Heart left ventricle (tissue), 16 donors: ENCODE measurements around the gene FAM210A. TPM values are rescaled to one million over a fixed set of nuclear protein-coding genes. Genes with fewer than 3 reads are reported as not detected.

ENCODE experiments used
- ATAC-seq, 4 donors: fragments of 200-7000 bp; cut with Tn5 transposase; one replicate each; pipeline ENCODE4 v1.9.1; 2020 to 2022; ENCODE audit warnings: moderate library complexity in 4 of 4, mild to moderate bottlenecking in 3 of 4, moderate number of reproducible peaks in 1 of 4
- DNase-seq, 5 donors: peaks; one replicate each; pipeline ENCODE4 v3.0.0-alpha.2; 2020
- H3K27ac ChIP-seq, 12 donors: fragments of 200-600 bp; sonication (generic) in 4 of 12; one replicate each; pipeline versions ENCODE4 v1.5.0 to v1.8.0; 2016 to 2022; ENCODE audit warnings: mild to moderate bottlenecking in 2 of 12
- H3K27me3 ChIP-seq, 9 donors: fragments of 200-600 bp; sonication (generic) in 2 of 9; one replicate each; pipeline versions ENCODE4 v1.5.1 to v1.8.0; 2016 to 2022; ENCODE audit warnings: mild to moderate bottlenecking in 3 of 9
- H3K36me3 ChIP-seq, 9 donors: fragments of 200-600 bp; sonication (generic) in 2 of 9; one replicate each; pipeline versions ENCODE4 v1.5.0 to v1.8.0; 2018 to 2022; ENCODE audit warnings: mild to moderate bottlenecking in 2 of 9
- H3K4me1 ChIP-seq, 12 donors: fragments of 200-600 bp; sonication (generic) in 4 of 12; one replicate each; pipeline versions ENCODE4 v1.5.0 to v1.8.0; 2016 to 2022; ENCODE audit warnings: mild to moderate bottlenecking in 3 of 12
- H3K4me3 ChIP-seq, 12 donors: fragments of 200-600 bp; sonication (generic) in 4 of 12; one replicate each; pipeline versions ENCODE4 v1.5.0 to v1.8.0; 2017 to 2022; ENCODE audit warnings: mild to moderate bottlenecking in 9 of 12, moderate library complexity in 4 of 12
- H3K9me3 ChIP-seq, 12 donors: fragments of 200-600 bp; sonication (generic) in 4 of 12; one replicate each; pipeline versions ENCODE4 v1.5.0 to v1.8.0; 2016 to 2022; ENCODE audit warnings: mild to moderate bottlenecking in 1 of 12
- POLR2A ChIP-seq, 2 donors: fragments of 450-650 bp; IDR thresholded peaks; one replicate each; pipeline ENCODE4 v1.6.1; 2017; ENCODE audit warnings: antibody characterized with exemption in 2 of 2, mild to moderate bottlenecking in 2 of 2, moderate library complexity in 2 of 2
- WGBS, 4 donors: extraction: QIAGEN DNeasy Blood & Tissue Kit in 2 of 4; methylation state at CpG; one replicate each; pipeline versions ENCODE4 v1.1.5 to v1.1.7; 2013 to 2018; 5-methylcytosine and 5-hydroxymethylcytosine counted together
- intact Hi-C, 10 donors: fragments of 100-400 bp; cut with DNase I; formaldehyde crosslinking; loops; one replicate each; pipeline versions ENCODE4 v1.11.1 to v1.14.2; 2022
- polyA plus RNA-seq, 2 donors: library from polyadenylated mRNA; stranded (reverse); fragments of 200-250 nt; gene quantifications; one replicate each; pipeline ENCODE4 v1.2.3, GENCODE V29; 2013
- total RNA-seq, 9 donors: library from RNA; depleted of rRNA in 2 of 9; stranded (reverse); fragments of >200 nt in 2 of 9; fragmentation: NEBNext Ultra II Directional in 3 of 9; extraction: Animal tissue kit (Norgen Biotek cat#: 25700) in 3 of 9; gene quantifications; one replicate each; pipeline versions ENCODE4 v1.1.0 to v1.2.4, GENCODE V29; 2016 to 2023
- TF ChIP-seq, protein P1 (sequence below), 12 donors: fragments of 200-600 bp; sonication (generic) in 4 of 12; IDR thresholded peaks; one replicate each; pipeline versions ENCODE4 v1.5.0 to v1.8.0; 2018 to 2022; ENCODE audit warnings: antibody characterized with exemption in 12 of 12, mild to moderate bottlenecking in 5 of 12
- donor health status: ischemic (EF 13 %, LVEDD 7.1; RV severe dilation, severe dysfunction).
- donor health status: healthy with polysubstance abuse.
- donor health status: DM: no; HTN: yes; CAD: no.
- donor health status: DM: no; HTN: no; CAD: no.
- donor health status: ischemic (EF 25% LVEDD 6.9; RV normal size, moderate dysfunction).
- donor health status: ischemic (EF 25% LVEDD 5.7; RV mildly dilated, moderate dysfunction).
- donor health status: healthy.
- donor health status: DM: yes; HTN: yes; CAD: no.
- donor health status: ischemic (EF 35%, LVEDD 5.7; RV mildly dilated, moderate dysfunction).
- donor health status: nonischemic (EF 11% LVEDD 7.7; RV severe dilation, severe dysfunction).
- donor health status: DM: yes; HTN: yes; CAD: no.
- donor health status: PGD.
- donor health status: ischemic (EF 29% LVEDD 5.4; RV normal size, mild dysfunction).
- donor health status: nonischemic (EF 23%, LVEDD 6.1; RV moderate dilation, normal function).

Gene FAM210A
- total and polyA plus RNA-seq, 11 donors: 14.0 to 66.4 (median 48.1) TPM

DNA sequence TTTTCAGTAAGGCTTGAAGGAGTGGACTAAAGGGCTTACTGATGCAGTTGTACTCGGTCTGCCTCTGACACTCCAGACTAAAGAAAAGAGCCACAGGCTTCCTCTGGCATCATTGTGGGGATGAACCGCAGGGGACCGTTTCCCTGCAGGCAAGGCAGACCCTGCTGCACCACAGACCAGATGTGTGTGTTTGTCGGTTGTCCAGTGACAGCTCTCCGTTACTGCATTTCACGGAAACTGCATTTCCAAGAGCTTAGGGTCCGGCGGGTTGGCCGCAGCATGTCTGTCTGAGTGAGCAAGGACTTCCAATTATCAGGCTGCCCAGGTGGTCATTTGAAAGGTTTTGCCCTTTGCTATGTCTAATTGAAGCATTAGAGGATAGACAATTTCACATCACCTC lies 98.1 kb downstream of the FAM210A start:
- 78 to 93% (median 84%) methylated on average over 7 to 9 of the region's 9 CpGs for WGBS, 4 donors
- H3K27ac ChIP-seq: no peak overlapping the region

DNA sequence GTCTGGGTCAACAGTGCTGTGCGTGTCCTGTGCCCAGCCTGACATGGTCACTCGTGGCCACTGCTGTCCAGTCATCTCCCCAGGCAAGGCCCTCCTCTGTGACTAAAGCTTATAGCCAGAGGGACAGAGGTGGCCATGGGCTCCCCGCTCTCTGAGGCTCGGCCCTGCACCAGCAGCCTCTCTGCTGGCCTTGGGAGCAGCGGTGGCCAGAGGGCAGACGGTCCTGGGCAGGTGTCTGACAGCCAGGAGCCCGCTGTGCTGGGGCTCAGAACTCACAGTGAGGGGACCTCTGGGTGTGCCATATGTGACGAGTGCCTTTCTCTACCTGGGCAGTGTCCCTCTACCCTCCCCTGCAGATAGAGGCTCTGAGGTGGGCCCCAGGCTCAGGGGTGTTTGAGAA lies 98.7 kb downstream of the FAM210A start:
- TF ChIP-seq POLR2A (IDR thresholded peaks at IDR 0.05): no peak
- TF ChIP-seq, protein P1, sequence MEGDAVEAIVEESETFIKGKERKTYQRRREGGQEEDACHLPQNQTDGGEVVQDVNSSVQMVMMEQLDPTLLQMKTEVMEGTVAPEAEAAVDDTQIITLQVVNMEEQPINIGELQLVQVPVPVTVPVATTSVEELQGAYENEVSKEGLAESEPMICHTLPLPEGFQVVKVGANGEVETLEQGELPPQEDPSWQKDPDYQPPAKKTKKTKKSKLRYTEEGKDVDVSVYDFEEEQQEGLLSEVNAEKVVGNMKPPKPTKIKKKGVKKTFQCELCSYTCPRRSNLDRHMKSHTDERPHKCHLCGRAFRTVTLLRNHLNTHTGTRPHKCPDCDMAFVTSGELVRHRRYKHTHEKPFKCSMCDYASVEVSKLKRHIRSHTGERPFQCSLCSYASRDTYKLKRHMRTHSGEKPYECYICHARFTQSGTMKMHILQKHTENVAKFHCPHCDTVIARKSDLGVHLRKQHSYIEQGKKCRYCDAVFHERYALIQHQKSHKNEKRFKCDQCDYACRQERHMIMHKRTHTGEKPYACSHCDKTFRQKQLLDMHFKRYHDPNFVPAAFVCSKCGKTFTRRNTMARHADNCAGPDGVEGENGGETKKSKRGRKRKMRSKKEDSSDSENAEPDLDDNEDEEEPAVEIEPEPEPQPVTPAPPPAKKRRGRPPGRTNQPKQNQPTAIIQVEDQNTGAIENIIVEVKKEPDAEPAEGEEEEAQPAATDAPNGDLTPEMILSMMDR (IDR thresholded peaks at IDR 0.05): no peak
- DNase-seq (no peak), ATAC-seq (no peak)
- Histone ChIP-seq H3K4me1 (peaks cover 0 to 32% (median 12%) of the 10 kb centered on the region in 12 donors), H3K27ac (no peak overlapping the region), H3K4me3 (no peak overlapping the region), H3K36me3 (peaks cover 0 to 8% (median 0%) of the 10 kb centered on the region in 9 donors), H3K27me3 (no peaks in the 10 kb centered on the region), H3K9me3 (peaks cover 0 to 2% (median 0%) of the 10 kb centered on the region in 12 donors)
- WGBS, 4 donors: 90 to 94% (median 93%) methylated on average over 3 to 8 of the region's 8 CpGs
- intact Hi-C loops: loop anchor here in 5 of 10 donors (5.0 to 10.0 kb wide), 6 partner anchors 65 to 523 kb away; partner anchors contain the start of gene LDLRAD4 (in 2 of the 5)

More for the DNA sequence above, 98.1 kb downstream of the FAM210A start:
- Histone ChIP-seq H3K4me3 (no peak overlapping the region), H3K9me3 (peaks cover 0 to 5% (median 0%) of the 10 kb centered on the region in 12 donors), H3K4me1 (peaks cover 0 to 32% (median 12%) of the 10 kb centered on the region in 12 donors), H3K27me3 (no peaks in the 10 kb centered on the region), H3K36me3 (peaks cover 0 to 4% (median 0%) of the 10 kb centered on the region in 9 donors)
- ATAC-seq: no peak
- TF ChIP-seq, protein P1 (IDR thresholded peaks at IDR 0.05): no peak
- no peak for TF ChIP-seq POLR2A (IDR thresholded peaks at IDR 0.05)
- intact Hi-C loops: loop anchor here in 5 of 10 donors (5.0 to 10.0 kb wide), 6 partner anchors 66 to 523 kb away; partner anchors contain the start of gene LDLRAD4 (in 2 of the 5)
- DNase-seq: no peak

DNA sequence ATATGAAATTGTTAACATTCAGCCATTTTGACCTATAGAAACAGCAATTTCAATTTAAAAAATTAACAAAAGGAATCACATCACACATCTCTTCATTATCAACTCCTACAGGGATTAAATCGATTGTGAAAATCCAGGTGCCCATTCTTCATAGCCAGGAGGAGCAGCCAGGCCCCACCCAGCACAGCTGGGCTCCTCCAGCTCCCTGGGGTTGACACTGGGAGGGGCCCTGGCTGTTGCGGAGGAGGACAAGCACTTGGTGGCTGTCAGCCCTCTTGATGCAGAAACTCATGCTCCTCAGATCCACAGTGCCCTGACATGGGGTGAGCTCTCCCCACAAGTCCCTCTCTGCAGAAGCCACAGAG lies 99.8 kb downstream of the FAM210A start:
- no peak overlapping the region for H3K27ac ChIP-seq
- no peaks in the 10 kb centered on the region for H3K9me3 ChIP-seq
- ATAC-seq (no peak), DNase-seq (no peak)
- peaks cover 0 to 32% (median 12%) of the 10 kb centered on the region in 12 donors for H3K4me1 ChIP-seq
- TF ChIP-seq, protein P1 (IDR thresholded peaks at IDR 0.05): no peak
- TF ChIP-seq POLR2A (IDR thresholded peaks at IDR 0.05): no peak
- H3K4me3 ChIP-seq: no peak overlapping the region
- no peaks in the 10 kb centered on the region for H3K27me3 ChIP-seq
- H3K36me3 ChIP-seq: peaks cover 0 to 11% (median 0%) of the 10 kb centered on the region in 9 donors
- intact Hi-C loops: loop anchor here in 5 of 10 donors (5.0 to 10.0 kb wide), 6 partner anchors 64 to 522 kb away; partner anchors contain the start of gene LDLRAD4 (in 2 of the 5)
- WGBS, 4 donors: 42 to 69% (median 59%) methylated on average over 2 of the region's 2 CpGs

DNA sequence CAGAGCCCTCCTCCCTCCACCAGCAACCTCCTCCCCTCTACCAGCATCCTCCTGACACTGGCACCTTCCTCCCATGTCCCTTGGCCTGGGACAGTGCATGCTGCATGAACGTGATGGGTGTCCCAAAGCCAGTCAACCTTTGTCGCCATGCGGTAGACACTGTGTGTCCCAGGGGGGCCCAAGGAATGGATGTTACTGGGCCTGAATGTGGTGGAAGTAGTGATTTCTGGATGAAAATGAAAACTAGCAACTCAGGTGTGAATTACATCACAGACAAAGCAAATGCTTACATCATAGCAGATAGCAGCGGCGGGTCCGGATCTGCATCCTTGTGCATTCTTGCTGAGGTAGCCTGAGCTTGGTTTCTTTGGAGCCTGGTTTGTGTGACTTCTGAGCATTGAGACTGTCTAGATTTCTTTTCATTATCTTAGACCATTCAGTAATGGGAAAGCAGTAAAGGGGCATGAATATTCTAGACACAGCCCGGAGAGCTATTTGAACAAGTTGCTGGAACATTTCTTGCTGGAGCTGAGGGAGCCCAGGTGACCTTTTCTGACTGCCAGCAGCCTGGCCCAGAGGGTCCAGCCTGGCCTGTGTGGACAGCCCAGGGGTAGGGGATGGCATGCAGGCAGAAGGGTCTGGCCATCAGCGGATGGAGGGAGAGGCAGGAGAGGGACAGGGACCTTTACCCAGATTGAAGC lies 100.4 kb downstream of the FAM210A start:
- Histone ChIP-seq H3K4me1 (peaks cover 0 to 32% (median 12%) of the 10 kb centered on the region in 12 donors), H3K36me3 (peaks cover 0 to 16% (median 0%) of the 10 kb centered on the region in 9 donors), H3K27me3 (no peaks in the 10 kb centered on the region), H3K4me3 (no peak overlapping the region), H3K9me3 (no peaks in the 10 kb centered on the region), H3K27ac (no peak overlapping the region)
- no peak for DNase-seq
- WGBS, 4 donors: 85 to 91% (median 90%) methylated on average over 8 of the region's 8 CpGs
- no peak for ATAC-seq
- TF ChIP-seq POLR2A (IDR thresholded peaks at IDR 0.05): no peak
- TF ChIP-seq, protein P1 (IDR thresholded peaks at IDR 0.05): no peak
- intact Hi-C loops: loop anchor here in 5 of 10 donors (5.0 to 10.0 kb wide), 6 partner anchors 64 to 521 kb away; partner anchors contain the start of gene LDLRAD4 (in 2 of the 5)
